ENCODE data around the gene C9orf153.
"Not testable (repeated sequence)": the region's sequence is repeated elsewhere in the genome, so short reads cannot be mapped to it uniquely, and the experiment has no call there.

C9orf153 gene

GRCh38 chr9:86259557-86259956 is at the start of gene C9orf153:
C9orf153 (minus strand) TSS chr9:86259657; CDS start chr9:86229603, 30,054 bp downstream.
- DNase-seq (ENCODE audit: low spot score): no peak

- DNase-seq (ENCODE audit: low spot score): no peak
Observed at GRCh38 chr9:86308687-86309086, 49.2 kb upstream of the C9orf153 start.

- DNase-seq (ENCODE audit: low spot score): no peak
Observed at GRCh38 chr9:86304236-86304730, 44.8 kb upstream of the C9orf153 start.

- DNase-seq (ENCODE audit: low spot score): no peak
Observed at GRCh38 chr9:86303316-86303975, 44.0 kb upstream of the C9orf153 start.

GRCh38 chr9:86301686-86302085 is 42.2 kb upstream of the C9orf153 start:
- no peak for DNase-seq (ENCODE audit: low spot score)

- DNase-seq (ENCODE audit: low spot score): no peak
Observed at GRCh38 chr9:86300701-86301100, 41.2 kb upstream of the C9orf153 start.

- no peak for DNase-seq (ENCODE audit: low spot score)
Observed at GRCh38 chr9:86298873-86299272, 39.4 kb upstream of the C9orf153 start.

- DNase-seq (ENCODE audit: low spot score): not testable (repeated sequence)
Observed at GRCh38 chr9:86290341-86290740, 30.9 kb upstream of the C9orf153 start.

- DNase-seq (ENCODE audit: low spot score): no peak
Observed at GRCh38 chr9:86288499-86289198, 29.2 kb upstream of the C9orf153 start.

- DNase-seq (ENCODE audit: low spot score): no peak
Observed at GRCh38 chr9:86287013-86287412, 27.6 kb upstream of the C9orf153 start.

- DNase-seq (ENCODE audit: low spot score): no peak
Observed at GRCh38 chr9:86286278-86286677, 26.8 kb upstream of the C9orf153 start.

- no peak for DNase-seq (ENCODE audit: low spot score)
Observed at GRCh38 chr9:86285261-86285660, 25.8 kb upstream of the C9orf153 start.

GRCh38 chr9:86282979-86283535 is 23.6 kb upstream of the C9orf153 start:
- DNase-seq (ENCODE audit: low spot score): no peak

- DNase-seq (ENCODE audit: low spot score): peak; percentile 97
Observed at GRCh38 chr9:86282077-86282978, 22.9 kb upstream of the C9orf153 start, which contains the start of gene ISCA1. ISCA1 (minus strand) TSS chr9:86282538; CDS start chr9:86282458, 80 bp downstream.

GRCh38 chr9:86281593-86282076 is 22.2 kb upstream of the C9orf153 start:
- DNase-seq (ENCODE audit: low spot score): no peak

GRCh38 chr9:86280580-86280979 is 21.1 kb upstream of the C9orf153 start:
- DNase-seq (ENCODE audit: low spot score): no peak

- DNase-seq (ENCODE audit: low spot score): no peak
Observed at GRCh38 chr9:86279839-86280238, 20.4 kb upstream of the C9orf153 start.

- no peak for DNase-seq (ENCODE audit: low spot score)
Observed at GRCh38 chr9:86277072-86277471, 17.6 kb upstream of the C9orf153 start.

- no peak for DNase-seq (ENCODE audit: low spot score)
Observed at GRCh38 chr9:86275962-86276361, 16.5 kb upstream of the C9orf153 start.

- DNase-seq (ENCODE audit: low spot score): no peak
Observed at GRCh38 chr9:86274821-86275643, 15.6 kb upstream of the C9orf153 start.

- DNase-seq (ENCODE audit: low spot score): no peak
Observed at GRCh38 chr9:86272221-86272620, 12.8 kb upstream of the C9orf153 start.

Measured in left forelimb (tissue), 1 donor.